HepG2 (cell line): ENCODE results near the gene INO80B. TPM values are rescaled to one million over a fixed set of nuclear protein-coding genes. Genes with fewer than 3 reads are reported as not detected.
A peak's percentile ranks its signal among the peaks of the same experiment; 100 is the strongest.

Source experiments
- BORCS8-MEF2B ChIP-seq: sonication (generic); formaldehyde crosslinking; IDR thresholded peaks from 2 replicates; pipeline ENCODE4 v1.8.0; 2022; ENCODE audit warnings: mild to moderate bottlenecking, missing genetic modification reagents
- CHD4 ChIP-seq: fragments of 200-600 bp; sonication (generic); IDR thresholded peaks from 2 replicates; pipeline ENCODE4 v1.7.0; 2017; ENCODE audit warnings: mild to moderate bottlenecking, low read length, borderline replicate concordance
- CREB1 ChIP-seq, 2 experiments: fragments of 450-650 bp in 1 of 2; IDR thresholded peaks; 2 replicates each; pipeline ENCODE4 v1.6.1; 2016 to 2017; ENCODE audit warnings: control low read depth in 1 of 2, mild to moderate bottlenecking in 1 of 2, missing compliant biosample characterization in 1 of 2, missing genetic modification characterization in 1 of 2
- GRHL1 ChIP-seq: sonication (generic); formaldehyde crosslinking; conservative IDR thresholded peaks from 2 replicates; pipeline ENCODE4 v1.8.0; 2022; ENCODE audit warnings: missing genetic modification reagents
- HOXD1 ChIP-seq: sonication (generic); formaldehyde crosslinking; IDR thresholded peaks from 2 replicates; pipeline ENCODE4 v1.5.0; 2020; ENCODE audit warnings: missing genetic modification reagents
- POGZ ChIP-seq: sonication (generic); formaldehyde crosslinking; IDR thresholded peaks from 2 replicates; pipeline ENCODE4 v1.4.0; 2020; ENCODE audit warnings: mild to moderate bottlenecking, missing genetic modification reagents
- PRDM4 ChIP-seq: sonication (generic); formaldehyde crosslinking; IDR thresholded peaks from 2 replicates; pipeline ENCODE4 v1.9.0; 2021; ENCODE audit warnings: missing genetic modification reagents, borderline replicate concordance
- RELA ChIP-seq: sonication (generic); formaldehyde crosslinking; IDR thresholded peaks from 2 replicates; pipeline ENCODE4 v1.4.0; 2020; ENCODE audit warnings: missing genetic modification reagents
- SAP130 ChIP-seq: IDR thresholded peaks from 2 replicates; pipeline ENCODE4 v1.6.1; 2016; ENCODE audit warnings: low read depth
- TAF15 ChIP-seq: fragments of 200-400 bp; formaldehyde crosslinking; IDR thresholded peaks from one replicate; pipeline ENCODE4 v1.6.1; 2018; ENCODE audit warnings: mild to moderate bottlenecking, low read depth, low read length; ENCODE audit not compliant: poor library complexity, severe bottlenecking
- TMF1 ChIP-seq: sonication (generic); formaldehyde crosslinking; IDR thresholded peaks from 2 replicates; pipeline ENCODE4 v1.8.1; 2022; ENCODE audit warnings: low read depth, missing genetic modification reagents
- ZBTB40 ChIP-seq, 2 experiments: fragments of 450-650 bp in 1 of 2; sonication (generic) in 1 of 2; formaldehyde crosslinking in 1 of 2; IDR thresholded peaks; 2 replicates each; pipeline versions ENCODE4 v1.6.1 to v1.8.0; 2016 to 2022; ENCODE audit warnings: antibody characterized with exemption in 1 of 2, mild to moderate bottlenecking in 1 of 2, missing genetic modification reagents in 1 of 2
- ZNF777 ChIP-seq: sonication (generic); formaldehyde crosslinking; IDR thresholded peaks from 2 replicates; pipeline ENCODE4 v1.4.0; 2020; ENCODE audit warnings: missing genetic modification reagents
- ZNF782 ChIP-seq: sonication (generic); formaldehyde crosslinking; IDR thresholded peaks from 2 replicates; pipeline ENCODE4 v1.4.0; 2020; ENCODE audit warnings: missing genetic modification reagents, mild to moderate bottlenecking, borderline replicate concordance
- ZSCAN29 ChIP-seq: sonication (generic); formaldehyde crosslinking; conservative IDR thresholded peaks from 2 replicates; pipeline ENCODE4 v1.4.0; 2020; ENCODE audit warnings: mild to moderate bottlenecking, missing genetic modification reagents
- polyA plus RNA-seq, 8 experiments: library from polyadenylated mRNA; depleted of rRNA in 3 of 8; stranded (reverse) in 7 of 8; unstranded in 1 of 8; fragments of >200 nt; fragmentation: Illumina TruSeq in 4 of 8; extraction: Trizol in 4 of 8; gene quantifications; 2 replicates each; pipeline versions ENCODE4 v1.2.1 to v1.2.3, GENCODE V29; 2011 to 2016; ENCODE audit warnings: low read depth in 4 of 8, missing spikeins in 1 of 8, mixed read lengths in 1 of 8; ENCODE audit not compliant: insufficient read depth in 1 of 8
- total RNA-seq, 5 experiments: library from RNA; depleted of rRNA; stranded (reverse); fragments of >200 nt; fragmentation: Illumina TruSeq; extraction: Trizol; gene quantifications; 2 replicates each; pipeline ENCODE4 v1.2.3, GENCODE V29; 2016; ENCODE audit warnings: low read depth in 1 of 5

Gene INO80B
- total and polyA plus RNA-seq, 2 of the 13 experiments (the other 11 are each of a cell fraction or from before 2014, with no cell fraction given), result 6.2 to 14.5 TPM

- TF ChIP-seq ZBTB40 (IDR thresholded peaks at IDR 0.05) (no peak), ZBTB40 (CRISPR knock-in tag; IDR thresholded peaks at IDR 0.05) (no peak), ZSCAN29 (0 out of 2 replicates have a peak, but pooled peaks have one; percentile 58), BORCS8-MEF2B (CRISPR knock-in tag) (peak; percentile 21; the same call in 1 of the 2 replicates), HOXD1 (no peak), PRDM4 (CRISPR knock-in tag) (no peak), POGZ (CRISPR knock-in tag) (no peak), TMF1 (no peak), CREB1 (IDR thresholded peaks at IDR 0.05) (no peak), CREB1 (CRISPR knock-in tag; IDR thresholded peaks at IDR 0.05) (0 out of 2 replicates have a peak, but pooled peaks have one; percentile 46), CHD4 (peak; percentile 87), TAF15 (peak; percentile 0), GRHL1 (CRISPR knock-in tag) (no peak), ZNF777 (CRISPR knock-in tag) (0 out of 2 replicates have a peak, but pooled peaks have one; percentile 3), SAP130 (CRISPR knock-in tag) (peak; percentile 18), ZNF782 (CRISPR knock-in tag) (peak; percentile 45; the same call in 1 of the 2 replicates), RELA (CRISPR knock-in tag) (no peak)
Observed at GRCh38 chr2:74496997-74497776, 42.3 kb downstream of the INO80B start (continued).
